ENCODE measurements around the gene PTK7.

The PTK7 gene

DNA sequence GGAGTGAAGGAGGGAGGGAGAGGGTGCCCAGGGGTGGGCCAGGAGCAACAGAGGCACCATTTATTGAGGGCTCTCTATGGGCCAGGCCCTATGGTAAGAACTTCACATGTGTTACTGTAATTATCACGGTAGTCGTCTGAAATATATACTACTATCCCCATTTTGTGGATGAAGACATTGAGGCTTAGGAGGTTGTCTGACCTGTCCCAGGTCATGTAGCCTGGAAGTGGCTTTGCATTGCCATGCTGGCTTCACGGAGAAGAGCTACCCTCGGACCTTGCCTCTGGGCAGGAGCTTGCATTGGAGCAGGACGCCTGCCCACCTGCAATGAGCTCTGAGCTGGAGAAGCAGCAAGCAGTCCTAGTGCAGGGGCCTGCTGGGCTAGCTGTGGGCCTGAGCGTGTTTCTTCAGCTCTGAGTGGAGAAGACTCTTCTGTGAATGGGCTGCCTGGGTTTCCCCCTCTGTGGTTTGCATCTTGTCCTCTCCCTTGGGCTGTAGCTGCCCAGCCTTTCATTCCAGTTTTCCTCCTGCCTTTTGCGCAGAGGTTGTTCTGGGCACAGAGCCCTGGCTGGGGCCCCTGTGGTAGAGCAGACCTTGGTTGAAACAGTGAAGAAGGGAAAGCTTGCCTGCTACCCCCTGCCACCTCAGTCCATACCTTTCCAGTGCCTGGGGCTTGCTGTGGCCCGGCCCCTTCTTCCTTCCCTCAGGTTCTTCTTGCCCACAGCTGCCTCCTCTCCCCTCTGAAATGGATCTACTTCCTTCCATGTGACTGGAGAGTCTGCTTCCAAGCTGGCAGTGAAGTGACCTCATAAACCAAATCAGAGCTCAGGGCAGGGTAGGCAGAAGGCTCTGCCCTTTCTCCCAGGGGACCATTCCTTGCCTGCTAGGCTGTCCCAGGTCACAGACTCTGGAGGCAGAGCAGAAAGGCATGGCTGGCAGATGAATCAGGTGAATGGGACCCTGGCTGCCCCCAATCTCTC, 70.9 kb downstream of the PTK7 start:
- no peak for DNase-seq

DNA sequence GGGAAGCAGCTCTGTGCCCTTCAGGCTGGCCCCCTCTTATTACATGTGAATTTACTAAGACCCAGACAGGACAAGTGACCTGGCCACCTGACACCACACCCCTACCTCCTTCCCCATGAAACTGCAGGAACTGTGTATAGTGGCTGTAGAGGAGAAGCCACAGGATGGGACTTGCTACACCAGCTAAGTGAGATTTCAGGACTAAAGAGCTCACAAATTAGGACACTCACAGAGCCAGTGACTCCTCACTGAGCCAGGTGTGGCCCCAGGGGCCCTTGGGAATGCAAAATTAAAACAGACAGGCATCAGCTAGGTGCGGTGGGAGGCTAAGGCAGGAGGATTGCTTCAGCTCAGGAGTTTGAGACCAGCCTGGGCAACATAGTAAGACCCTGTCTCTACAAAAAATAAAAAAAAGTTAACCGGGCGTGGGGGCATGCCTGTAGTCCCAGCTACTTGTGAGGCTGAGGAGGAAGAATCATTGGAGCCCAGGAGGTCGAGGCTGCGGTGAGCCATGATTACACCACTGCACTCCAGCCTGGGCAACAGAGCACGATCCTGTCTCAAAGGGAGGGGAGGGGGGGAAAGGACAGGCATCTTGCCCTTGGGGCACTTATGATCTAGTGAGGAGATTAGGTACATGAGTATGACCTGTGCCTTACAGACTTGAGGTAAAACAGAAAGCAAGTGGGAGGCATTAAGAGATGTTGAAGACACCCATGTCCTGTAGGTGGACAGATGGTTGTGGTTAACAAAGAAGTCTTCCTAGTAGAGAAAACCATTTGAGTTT, 71.8 kb downstream of the PTK7 start:
- DNase-seq, result no peak

DNA sequence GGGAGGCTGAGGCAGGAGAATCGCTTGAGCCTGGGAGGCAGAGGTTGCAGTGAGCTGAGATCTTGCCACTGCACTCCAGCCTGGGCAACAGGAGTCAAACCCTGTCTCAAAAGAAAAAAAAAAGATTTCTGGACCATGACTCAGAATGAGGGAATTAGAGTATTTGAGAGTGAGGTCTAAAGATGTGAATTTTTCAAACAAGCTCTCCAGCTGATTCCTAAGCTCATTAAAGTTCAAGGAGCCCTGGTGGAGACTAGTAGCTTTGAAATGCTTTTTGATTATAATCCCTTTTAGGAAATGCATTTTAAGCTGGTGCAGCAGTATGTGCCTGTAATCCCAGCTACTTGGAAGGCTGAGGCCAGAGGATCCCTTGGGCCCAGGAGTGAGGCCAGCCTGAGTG, 73.2 kb downstream of the PTK7 start:
- DNase-seq, result no peak

GRCh38 chr6:43150051-43150751, 74.1 kb downstream of the PTK7 start:
- DNase-seq, result no peak

GRCh38 chr6:43159599-43159998, 83.5 kb downstream of the PTK7 start:
- no peak for DNase-seq

GRCh38 chr6:43163899-43164298, 87.8 kb downstream of the PTK7 start:
- no peak for DNase-seq

DNA sequence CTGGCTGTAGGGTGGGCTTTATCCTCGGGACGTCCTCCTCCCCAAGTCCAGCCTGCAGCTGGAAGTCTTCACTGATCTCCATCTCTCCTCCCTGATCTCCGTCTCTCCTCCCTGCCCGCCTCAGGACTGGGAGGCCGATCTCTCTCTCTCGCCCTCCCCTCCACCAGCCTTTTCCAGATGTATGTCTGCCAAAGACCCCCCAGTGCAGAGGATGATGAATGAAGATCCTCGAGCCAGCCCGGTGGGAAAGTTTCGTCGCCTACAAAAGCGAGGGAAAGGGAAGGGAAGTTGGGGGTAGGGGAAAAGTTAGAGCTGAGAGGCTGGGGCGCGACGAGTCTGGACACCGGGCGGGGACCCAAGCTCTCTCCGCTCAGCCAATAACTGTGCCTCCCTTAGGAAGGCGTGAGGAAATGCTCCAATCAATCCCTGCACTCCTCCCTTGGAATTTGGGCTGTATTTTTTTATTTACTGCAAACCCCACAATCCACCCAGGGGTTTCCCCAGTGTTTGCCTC, 94.4 kb downstream of the PTK7 start:
- peak; percentile 86 for DNase-seq

- DNase-seq, result peak; percentile 100
Observed at GRCh38 chr6:43170931-43171706, 95.0 kb downstream of the PTK7 start, which contains the start of gene SRF. TSS of gene SRF (plus strand) at chr6:43171269. CDS start at chr6:43171657, 388 bp downstream.

GRCh38 chr6:43171707-43172103, 95.6 kb downstream of the PTK7 start:
- no peak for DNase-seq

GRCh38 chr6:43172104-43173007, 96.2 kb downstream of the PTK7 start:
- DNase-seq, result peak; percentile 46

DNA sequence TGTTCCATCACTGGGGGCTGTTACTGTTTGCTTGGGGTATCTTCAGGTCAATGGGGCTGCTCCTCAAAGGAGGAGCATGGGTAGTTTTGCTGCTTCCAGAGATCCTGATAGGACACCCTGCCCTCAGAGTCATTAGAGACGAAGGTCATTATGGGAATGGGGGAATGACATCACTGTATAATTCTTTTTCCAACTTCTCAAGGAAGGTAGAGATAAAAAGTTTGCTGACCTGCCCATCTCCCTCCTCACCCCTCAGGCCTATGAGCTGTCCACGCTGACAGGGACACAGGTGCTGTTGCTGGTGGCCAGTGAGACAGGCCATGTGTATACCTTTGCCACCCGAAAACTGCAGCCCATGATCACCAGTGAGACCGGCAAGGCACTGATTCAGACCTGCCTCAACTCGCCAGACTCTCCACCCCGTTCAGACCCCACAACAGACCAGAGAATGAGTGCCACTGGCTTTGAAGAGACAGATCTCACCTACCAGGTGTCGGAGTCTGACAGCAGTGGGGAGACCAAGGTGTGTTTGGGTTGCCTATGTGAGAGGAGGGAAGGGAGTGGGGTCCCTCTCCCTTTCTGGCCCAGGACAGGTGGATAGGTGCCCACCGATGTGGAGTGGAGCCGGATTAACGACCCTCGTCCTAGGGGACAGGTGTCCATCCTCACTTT, 97.6 kb downstream of the PTK7 start:
- DNase-seq, result no peak

- DNase-seq, result peak; percentile 99
Observed at GRCh38 chr6:43174263-43175112, 98.4 kb downstream of the PTK7 start.

DNA sequence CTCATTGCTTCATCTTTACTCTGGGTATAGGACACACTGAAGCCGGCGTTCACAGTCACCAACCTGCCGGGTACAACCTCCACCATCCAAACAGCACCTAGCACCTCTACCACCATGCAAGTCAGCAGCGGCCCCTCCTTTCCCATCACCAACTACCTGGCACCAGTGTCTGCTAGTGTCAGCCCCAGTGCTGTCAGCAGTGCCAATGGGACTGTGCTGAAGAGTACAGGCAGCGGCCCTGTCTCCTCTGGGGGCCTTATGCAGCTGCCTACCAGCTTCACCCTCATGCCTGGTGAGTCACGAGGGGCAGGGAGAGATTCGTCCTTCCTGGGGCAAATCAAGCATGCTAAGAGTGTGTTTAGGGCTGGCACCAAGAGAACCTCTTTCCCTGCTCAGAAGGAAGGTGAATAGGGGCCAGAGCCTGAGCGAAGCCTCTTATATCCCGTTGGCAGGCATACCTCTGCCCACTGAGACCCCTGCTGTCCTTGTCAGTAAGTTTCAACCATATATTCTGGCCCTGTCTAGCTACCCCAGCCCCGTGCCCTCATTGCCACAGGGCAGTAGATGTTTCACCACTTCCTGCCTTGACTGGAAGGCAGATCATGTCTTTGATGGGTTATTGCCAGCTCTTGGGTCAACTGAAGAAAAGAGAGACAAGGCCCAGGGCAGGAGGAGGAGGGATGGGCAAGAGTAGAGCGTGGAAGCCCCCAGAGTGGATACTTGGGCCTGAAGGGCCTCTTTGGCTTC, 99.7 kb downstream of the PTK7 start:
- peak; percentile 29 for DNase-seq

GRCh38 chr6:43176423-43176786, 100.3 kb downstream of the PTK7 start:
- DNase-seq, result no peak

- DNase-seq, result no peak
Observed at GRCh38 chr6:43178150-43178549, 102.0 kb downstream of the PTK7 start.

DNA sequence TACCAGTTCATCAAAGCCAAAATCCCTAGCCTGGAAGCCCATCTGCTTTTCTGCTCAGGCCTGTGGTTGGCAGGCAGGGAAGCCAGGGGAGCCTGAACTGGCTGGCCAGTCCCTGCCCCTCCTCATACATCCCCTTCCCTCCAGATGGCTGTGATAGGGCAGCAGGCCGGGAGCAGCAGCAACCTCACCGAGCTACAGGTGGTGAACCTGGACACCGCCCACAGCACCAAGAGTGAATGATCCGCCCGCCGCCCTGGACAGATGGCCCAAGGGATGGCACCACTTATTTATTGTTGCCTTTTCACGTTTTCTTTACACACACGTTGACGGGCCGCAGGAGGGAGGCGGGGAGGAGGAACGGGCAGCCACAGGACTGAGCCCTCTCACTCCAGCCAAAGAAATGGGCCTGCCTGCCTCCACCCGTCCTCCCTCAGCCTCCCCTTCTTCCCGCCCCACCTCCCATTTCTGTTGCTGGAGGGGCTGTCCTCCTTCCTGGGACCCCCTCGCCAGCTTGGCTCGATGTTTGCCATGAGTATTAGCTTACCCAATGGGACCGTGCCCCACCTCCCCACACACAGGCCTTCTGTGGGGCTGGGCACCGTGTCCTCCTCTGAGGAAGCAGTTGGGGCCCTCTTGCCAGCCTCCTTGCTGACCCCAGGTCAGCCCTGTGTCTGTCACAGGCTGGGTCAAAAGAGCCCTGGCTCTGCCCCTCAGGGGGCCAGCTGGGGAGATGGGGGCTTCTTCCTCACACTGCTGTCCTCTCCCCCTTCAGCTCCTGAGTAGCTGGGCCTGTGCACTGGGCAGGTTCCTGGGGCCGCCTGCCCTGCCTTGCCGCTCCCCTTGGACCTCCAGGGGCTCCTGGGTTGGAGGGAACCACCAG, 103.1 kb downstream of the PTK7 start:
- DNase-seq, result no peak

DNA sequence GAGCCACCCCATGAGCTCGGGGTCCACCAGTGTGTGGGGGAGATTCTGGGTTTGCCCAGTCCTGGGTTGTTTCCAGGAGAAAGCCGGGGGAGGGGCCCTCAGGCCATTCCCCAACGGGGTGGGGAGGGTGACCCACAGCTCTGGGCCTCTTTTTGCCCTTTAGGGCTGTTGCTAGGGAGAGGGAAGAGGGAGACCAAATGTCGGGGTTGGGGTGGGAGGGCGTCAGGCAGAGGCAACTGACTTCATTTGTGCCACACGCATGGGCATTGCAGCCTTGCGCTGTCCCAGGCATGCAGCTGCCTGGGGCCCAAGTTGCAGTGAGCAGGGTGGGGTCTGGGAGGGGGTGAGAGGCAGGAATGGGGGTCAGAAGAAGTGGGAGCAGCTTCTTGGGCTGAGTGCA, 103.9 kb downstream of the PTK7 start:
- no peak for DNase-seq

GRCh38 chr6:43180985-43181384, 104.9 kb downstream of the PTK7 start:
- no peak for DNase-seq
